ENCODE data around the gene HYAL1.
"Not testable (repeated sequence)": the region's sequence is repeated elsewhere in the genome, so short reads cannot be mapped to it uniquely, and the experiment has no call there.

HYAL1 gene

DNA sequence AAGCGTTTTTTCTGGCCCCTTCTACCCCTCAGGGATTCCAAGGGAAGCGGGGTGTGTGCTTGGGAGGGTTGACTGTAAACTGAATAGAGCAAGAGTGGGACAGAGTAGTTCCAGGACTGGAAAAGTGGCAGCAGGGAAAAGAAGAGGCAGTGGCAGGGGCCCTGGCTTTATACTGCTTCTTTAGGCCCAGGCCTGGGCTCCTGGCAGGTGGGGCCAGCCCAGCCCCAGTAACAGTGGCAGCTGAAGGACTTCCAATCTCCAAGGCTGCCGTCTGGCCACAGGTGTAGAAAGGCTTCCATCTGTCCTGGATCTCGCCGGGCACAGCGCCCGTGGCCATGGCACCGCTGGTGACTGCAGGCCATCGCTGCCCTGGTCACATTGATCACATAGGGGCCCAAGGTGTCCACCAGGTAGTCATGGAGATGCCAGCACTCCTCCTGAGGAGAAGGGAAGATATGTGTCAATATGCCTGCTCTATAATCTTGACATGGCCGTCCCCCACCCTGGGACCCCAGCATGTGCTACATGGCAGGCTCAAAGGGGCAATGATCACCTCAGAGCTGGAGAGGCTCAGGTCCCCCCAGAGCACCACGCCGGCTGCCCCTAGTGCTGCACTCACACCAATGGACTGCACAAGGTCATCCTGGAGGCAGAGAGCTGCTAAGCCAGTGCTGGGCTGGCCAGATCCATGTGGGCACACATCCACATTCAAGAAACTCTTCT is 10.1 kb downstream of the HYAL1 start:
- no peak for DNase-seq

DNA sequence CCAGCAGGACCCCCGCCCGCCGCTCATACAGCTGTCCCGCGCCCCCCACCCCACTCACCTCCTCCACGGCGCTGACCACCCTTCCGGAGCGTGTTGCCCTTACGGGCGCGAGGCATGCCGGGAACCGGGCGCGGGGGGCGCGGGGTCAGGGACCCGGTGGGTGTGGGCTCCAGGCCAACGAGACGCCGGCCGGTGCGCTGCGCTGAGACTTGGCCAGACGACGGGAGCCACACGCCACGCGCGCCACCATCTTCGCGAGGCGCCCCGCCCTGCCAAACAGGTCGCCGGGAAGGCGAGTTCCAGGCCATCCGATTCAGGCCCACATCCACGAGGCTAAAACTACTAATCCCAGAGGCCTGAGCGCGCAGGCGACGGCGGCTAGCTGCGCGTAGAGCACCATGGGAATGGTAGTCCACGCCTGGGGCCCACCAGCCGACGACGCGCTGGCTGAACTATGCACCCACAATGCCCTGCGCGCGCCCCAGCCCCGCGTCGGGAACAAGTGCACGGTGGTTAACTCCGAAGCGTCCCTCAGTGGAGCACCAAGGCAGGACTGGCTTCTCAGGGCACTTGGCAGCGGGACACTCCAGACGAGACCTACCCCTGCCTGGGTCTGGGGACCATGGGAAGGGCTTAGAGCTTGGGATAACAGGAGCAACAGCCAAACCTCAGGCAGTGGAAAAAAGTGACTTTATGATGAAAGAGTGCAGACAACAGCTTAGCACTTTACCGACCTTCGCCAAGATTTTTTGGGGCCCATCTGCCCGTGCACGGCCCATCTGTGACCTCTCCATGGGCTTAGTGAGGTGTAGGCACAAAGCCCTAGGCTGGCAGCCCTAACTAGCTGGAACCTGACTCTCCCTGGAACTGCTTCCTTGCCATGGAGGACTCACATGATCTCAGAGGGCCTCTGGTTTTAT is 11.0 kb downstream of the HYAL1 start, which contains the start of gene IFRD2:
IFRD2 (minus strand) TSS at position 271 of the 920 bp plus-strand sequence; CDS start at position 116, 155 bp downstream.
- peak; percentile 97 for DNase-seq

DNA sequence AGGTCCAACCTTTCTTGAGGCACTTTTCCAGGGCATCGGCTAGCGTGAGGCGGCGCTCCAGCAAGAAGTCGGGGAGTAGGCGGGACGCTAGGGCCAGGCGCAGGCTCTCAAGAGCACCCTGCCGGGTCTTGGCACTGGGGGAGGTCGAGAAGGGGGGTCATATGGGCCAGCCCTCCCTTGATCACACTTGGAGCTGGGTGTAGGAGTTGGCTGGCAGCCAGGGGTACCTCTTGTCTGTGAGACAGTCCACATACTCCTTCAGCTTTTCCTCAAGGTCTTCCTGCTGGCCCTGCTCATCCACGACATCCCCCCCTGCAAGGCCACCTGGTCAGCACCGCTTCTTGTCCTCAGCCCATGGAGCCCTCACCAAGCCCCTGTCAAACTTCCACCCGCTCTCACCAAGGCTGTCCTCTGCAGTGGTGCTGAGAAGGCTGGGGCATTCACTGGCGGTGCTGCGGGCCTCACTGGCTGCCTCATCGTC is 13.2 kb downstream of the HYAL1 start:
- no peak for DNase-seq

DNA sequence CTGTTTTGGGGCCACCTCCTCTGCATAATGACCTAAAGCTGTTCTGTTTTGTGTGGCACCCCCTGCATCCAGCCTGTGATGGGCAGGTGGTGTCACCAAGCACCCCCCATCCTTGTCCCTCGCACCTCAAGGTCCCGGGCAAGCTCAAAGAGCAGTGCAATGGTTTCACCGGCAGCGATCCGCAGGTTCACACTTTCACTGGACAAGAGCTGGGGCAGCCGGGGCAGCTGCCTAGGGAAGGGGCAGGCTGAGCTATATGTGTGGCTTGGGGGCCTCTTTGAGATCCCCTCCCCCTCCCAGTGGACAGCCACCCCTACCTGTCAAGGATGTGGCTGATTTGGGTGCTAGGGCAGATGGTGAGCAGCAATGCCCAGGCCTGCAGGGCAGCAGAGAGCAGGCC is 14.2 kb downstream of the HYAL1 start:
- DNase-seq: no peak

DNA sequence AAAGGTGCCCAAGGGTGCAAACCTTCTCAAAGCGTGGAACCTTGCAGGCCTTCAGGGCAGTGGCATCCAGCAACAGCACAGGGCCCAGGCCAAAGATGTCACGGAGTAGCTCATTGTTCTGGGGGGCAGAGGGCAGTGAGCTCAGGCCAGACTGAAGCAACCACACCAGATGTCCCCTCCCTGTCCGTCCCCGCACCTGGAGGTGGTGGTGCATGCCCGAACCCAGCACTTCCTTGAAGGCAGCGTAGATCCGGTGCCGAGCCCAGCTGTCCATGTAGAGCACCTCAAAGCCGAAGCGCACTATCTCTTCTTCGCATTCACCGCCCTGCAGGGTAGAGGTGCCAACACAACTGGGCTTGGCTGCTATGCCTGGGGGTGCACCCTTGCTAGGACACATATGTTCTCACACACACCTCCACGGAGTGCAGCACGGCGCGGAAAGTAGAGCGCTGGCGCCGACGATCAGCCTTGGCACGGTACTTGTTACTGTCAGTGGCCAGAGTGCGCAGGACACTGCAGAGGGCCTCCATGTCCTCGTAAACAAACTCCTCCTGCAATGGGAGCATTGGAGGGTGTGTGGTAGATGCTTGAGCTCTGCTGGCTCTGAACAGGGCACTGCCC is 14.9 kb downstream of the HYAL1 start:
- DNase-seq: no peak

DNA sequence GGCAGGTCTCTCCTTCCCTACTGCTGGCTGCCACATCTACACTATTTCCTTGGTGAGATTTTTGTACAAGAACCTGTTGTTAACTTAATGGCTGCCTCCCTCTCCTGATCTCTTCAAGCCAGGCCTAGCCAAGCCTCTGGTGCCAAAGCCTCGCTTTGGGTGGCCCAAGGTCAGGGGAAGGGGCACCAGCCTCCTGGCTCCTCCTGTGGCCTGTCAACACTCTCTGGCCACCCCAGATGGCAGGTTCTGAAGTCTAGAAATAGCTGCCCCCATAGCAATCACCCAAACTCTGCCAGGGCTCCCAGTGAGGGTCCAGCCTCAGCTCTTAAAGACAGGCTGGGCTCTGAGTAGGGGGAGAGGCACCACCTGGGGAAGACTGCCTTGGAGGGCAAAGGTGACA is 16.1 kb downstream of the HYAL1 start:
- DNase-seq: no peak

DNA sequence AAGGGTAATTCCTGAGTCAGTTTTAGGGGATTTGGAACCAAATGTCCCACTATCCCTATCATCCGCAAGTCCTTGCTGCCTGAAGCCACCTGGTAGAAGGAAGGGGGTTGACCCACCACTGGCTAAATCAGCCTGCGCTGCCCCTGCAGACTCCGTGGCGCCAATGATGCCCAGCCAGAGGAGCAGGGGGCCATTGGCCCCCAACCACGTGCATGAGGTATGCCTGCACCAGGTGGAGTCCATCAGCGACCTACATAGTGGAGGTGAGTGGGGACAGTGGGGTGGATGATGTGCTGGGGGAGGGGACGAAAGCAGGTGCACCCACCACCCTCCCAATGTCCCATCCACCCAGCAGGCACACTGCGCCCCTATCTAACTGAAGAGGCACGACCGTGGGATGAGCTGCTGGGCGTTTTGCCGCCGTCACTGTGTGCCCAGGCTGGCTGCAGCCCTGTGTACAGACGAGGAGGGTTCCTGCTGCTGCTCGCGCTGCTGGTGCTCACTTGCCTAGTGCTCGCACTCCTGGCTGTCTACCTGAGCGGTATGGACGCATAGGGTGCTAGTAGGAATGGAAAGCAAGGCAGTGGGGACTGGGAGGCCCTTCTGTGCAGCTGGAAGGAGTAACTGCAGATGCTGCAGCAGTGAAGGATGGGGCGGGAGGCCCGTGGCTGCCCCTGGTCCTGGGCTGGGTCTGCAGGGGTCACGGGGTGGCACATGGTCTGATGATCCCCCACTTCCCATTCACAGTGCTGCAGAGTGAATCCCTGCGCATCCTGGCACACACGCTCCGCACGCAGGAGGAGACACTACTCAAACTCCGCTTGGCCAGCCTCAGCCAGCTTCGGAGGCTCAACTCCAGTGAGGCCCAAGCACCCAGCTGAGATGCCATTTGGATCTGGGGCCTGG is 16.8 kb downstream of the HYAL1 start:
- DNase-seq: no peak

DNA sequence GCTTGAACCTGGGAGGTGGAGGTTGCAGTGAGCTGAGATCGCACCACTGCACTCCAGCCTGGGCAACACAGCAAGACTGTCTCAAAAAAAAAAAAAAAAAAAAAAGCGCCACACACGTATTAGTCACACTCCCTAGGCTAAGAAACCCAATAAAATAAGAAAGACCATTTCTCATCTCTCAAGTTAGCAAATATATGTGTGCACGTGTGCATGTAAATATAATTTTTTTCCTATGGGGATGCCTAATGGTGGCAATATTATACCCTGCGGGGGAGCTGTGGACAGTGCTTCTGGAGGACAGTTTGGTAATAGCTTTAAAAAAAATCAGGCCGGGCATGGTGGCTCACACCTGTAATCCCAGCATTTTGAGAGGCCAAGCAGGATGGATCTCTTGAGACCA is 19.3 kb downstream of the HYAL1 start:
- DNase-seq: not testable (repeated sequence)

DNA sequence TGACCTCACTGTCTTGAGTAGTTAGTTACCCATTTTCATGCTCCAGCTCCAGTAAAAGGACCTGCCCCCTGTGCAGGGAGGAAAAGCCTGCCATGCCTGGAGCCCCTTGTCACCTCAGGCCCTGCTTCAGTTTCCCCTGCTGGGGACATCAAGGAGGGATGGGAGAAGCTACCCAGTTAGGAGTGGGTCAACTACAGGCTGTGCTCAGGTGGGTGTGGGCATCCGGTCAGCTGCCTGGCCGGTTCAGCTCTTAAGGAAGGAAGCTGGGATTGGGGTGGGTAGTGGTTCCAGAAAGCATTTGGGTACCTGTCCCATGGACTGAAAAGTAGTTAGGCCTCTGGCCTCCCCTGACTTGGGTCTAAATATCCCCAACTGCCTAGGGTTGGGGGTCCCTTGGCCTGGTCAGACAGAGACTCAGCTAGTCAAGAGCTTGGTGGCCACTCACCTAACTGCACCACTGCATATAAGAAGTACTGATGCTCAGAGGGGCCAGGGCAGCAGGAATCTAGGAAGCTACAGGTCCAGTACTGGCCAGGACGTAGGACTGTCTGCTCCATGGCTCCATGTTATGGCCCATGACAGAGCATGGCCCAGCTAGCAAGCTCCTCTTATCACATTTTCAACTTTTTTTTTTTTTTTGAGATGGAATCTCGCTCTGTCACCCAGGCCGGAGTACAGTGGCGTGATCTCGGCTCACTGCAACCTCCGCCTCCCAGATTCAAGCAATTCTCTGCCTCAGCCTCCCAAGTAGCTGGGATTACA is 23.9 kb downstream of the HYAL1 start:
- no peak for DNase-seq

DNA sequence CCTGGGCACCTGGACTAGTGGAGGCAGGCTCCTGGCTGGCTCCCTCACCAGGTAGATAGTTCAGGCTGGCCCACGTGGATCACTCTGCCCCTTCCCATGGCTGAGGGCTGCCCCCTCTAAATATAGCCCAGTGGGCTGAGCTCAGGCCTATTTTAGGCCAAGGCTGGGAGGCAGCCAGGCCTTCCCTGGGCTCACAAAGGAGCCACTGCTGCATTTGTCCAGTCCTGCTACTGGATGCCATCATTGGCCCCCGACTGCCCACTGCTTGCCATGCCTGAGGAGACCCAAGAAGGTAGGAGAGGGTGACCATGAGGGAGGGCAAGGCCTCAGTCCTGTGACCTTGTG is 24.5 kb downstream of the HYAL1 start, which contains the start of gene LSMEM2:
LSMEM2 (plus strand) TSS at position 208 of the 345 bp plus-strand sequence; CDS start at position 235, 27 bp downstream.
- no peak for DNase-seq

DNA sequence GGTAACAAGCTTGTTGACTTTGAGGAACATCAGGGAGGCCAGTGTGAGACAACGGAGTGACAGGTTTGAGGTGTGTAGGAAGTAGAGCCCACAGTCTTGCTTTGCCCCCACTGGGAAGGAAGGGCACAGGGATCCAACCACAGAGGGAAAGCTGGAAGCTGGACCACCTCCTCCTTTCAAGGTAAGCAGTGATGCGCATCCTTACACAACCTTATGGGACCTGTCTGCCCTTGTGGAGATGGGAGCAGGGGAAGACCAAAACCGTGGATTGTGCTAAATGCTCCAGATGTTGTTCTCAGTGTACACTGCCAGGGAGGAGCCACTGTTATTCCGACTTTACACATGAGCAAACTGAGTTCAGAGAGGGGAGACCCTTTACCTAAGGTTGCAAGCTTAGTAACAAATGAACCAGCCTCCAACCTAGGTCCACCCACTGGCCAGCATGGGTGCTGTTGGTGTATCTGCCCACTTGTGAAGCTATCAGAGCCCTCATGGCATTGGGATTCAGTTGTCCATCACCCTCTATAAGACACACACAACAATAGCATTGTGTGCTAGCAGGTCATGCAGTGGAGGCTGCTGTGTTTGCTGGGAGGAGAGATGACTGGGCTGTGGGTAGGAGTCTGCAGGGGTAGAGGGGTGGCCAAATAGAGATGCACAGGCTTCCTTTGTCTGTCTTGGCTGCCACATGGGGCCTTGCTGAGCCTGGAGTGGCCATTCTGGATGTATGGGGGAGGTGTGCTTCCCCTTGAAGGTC is 25.1 kb downstream of the HYAL1 start:
- DNase-seq: no peak

DNA sequence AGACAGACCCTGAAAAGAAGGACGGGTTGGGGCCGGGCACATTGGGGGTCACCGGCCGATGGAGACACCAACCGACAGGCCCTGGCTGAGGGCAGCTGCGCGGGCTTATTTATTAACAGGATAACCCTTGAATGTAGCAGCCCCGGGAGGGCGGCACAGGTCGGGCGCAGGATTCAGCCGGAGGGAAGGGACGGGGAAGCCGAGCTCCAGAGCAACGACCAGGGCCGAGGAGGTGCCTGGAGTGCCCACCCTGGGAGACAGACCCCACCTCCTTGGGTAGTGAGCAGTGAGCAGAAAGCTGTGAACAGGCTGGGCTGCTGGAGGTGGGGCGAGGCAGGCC is 26.6 kb downstream of the HYAL1 start:
- DNase-seq: no peak

DNA sequence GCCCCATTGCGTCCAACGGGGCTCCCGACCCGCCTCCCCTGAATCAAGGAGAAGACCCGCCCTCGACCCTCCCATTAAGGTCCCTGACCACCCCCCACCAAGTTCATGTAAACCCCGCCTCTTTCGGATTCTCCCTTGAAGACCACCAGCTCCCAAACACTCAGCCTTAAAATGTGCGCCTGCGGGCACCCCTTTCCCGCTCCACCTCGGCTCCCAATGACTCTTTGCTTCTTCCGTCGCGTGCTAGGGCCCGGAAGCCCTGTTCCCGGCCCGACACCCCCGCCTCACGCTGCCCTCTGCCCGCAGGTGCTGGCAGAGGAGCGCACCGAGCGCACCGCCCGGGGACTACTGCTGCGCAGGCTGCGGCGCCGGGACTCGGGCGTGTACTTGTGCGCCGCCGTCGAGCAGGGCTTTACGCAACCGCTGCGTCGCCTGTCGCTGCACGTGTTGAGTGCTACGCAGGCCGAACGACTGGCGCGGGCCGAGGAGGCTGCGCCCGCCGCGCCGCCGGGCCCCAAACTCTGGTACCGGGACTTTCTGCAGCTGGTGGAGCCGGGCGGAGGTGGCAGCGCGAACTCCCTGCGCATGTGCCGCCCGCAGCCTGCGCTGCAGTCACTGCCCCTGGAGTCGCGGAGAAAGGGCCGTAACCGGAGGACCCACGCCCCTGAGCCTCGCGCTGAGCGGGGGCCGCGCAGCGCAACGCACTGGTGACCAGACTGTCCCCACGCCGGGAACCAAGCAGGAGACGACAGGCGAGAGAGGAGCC is 27.2 kb downstream of the HYAL1 start:
- no peak for DNase-seq

DNA sequence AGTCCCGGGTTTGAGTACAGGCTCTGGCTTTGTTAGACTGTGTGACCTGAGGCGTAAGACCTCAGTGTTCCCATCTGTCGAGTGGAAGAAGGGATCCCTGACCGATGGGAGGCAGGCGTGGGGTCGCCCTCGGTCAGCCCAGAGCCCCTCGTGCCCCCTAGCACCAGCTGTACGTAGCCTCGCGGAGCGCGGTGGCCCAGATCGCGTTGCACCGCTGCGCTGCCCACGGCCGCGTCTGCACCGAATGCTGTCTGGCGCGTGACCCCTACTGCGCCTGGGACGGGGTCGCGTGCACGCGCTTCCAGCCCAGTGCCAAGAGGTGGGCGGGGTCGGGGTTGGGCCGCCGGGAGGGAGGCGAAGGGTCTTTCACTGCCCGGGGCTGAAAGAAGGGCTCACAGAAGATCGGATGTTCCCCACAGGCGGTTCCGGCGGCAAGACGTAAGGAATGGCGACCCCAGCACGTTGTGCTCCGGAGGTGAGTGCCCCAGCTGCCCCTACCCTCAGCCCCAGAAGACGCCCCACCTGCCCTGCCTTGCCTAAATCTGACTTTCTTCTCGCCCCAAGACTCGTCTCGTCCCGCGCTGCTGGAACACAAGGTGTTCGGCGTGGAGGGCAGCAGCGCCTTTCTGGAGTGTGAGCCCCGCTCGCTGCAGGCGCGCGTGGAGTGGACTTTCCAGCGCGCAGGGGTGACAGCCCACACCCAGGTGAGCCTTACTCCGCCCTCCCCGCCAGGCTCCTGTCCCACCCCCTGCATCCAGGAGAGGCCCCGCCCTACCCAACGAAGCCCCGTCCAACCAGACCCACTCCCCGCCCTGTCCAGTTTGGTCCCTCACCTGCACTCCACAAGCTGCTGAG is 28.0 kb downstream of the HYAL1 start:
- no peak for DNase-seq

DNA sequence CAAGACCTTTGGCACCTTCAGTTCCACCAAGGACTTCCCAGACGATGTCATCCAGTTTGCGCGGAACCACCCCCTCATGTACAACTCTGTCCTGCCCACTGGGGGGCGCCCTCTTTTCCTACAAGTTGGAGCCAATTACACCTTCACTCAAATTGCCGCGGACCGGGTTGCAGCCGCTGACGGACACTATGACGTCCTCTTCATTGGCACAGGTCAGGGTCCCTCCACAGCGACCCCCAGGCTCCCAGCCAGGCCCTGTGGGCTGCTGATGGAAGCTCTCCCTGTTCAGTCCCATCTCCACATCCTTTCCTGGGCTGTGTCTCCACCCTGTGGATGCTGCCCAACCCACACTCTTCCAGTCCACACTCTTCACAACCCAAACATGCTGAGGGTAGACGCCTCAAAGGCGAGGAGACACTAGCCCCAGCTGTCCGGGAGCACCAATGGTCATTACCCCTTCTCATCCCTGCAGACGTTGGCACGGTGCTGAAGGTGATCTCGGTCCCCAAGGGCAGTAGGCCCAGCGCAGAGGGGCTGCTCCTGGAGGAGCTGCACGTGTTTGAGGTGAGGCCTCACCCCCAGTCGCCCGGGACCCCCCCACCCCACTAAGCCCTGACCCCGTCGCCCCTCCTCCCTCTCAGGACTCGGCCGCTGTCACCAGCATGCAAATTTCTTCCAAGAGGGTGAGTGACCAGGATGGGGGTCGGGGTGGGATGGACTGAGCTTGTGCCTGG is 28.8 kb downstream of the HYAL1 start:
- peak; percentile 54 for DNase-seq

DNA sequence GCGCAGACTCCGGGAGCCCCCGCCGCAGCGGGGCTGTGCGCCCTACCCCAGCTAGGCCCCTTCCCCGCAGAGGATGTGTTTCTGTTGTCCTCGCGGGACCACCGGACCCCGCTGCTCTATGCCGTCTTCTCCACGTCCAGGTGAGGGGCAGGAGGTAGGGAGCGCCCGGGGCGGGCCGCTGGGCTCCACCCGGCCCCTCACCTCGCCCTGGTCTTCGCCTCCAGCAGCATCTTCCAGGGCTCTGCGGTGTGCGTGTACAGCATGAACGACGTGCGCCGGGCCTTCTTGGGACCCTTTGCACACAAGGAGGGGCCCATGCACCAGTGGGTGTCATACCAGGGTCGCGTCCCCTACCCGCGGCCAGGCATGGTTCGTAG is 29.7 kb downstream of the HYAL1 start:
- DNase-seq: no peak

DNA sequence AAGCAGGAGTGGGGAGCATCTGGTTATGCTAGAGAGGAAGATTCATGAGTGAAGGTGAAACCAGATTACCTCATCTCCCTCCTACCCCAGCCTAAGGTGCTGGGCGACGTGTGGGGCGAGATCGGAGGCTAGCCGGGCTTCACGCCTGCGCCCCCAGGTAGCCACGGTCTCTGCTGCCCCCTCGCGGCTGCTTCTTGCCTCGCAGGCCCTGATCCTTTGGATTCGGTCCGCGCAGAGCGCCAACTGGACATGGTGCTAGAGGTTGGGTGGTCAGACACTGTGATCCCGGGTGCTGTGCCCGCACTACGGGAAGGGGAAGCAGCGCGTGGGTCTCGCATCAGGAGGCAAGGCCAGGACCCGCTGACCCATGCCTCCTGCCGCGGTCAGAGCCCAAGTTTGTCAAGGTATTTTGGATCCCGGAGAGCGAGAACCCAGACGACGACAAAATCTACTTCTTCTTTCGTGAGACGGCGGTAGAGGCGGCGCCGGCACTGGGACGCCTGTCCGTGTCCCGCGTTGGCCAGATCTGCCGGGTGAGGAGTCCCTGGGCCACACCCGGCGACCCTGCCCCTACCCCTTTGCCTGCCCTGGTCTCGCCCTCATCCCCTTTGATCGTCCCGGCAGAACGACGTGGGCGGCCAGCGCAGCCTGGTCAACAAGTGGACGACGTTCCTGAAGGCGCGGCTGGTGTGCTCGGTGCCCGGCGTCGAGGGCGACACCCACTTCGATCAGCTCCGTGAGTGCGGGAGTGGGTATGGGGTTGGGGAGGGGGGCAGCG is 30.3 kb downstream of the HYAL1 start:
- peak; percentile 62 for DNase-seq

DNA sequence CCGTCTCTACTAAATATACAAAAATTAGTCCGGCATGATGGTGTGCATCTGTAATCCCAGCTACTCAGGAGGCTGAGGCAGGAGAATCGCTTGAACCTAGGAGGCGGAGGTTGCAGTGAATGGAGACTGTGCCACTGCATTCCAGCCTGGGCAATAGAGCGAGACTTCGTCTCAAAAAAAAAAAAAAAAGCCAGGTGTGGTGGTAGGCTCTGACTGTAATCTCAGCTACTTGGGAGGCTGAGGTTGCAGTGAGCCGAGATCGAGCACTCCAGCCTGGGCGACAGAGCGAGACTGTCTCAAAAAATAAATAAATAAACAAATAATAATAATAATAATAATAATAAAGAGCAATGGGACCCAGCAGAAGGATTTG is 30.9 kb downstream of the HYAL1 start:
- not testable (repeated sequence) for DNase-seq
